Occipital lobe (tissue), 2 donors: ENCODE measurements around the gene C18orf63. TPM values are rescaled to one million over a fixed set of nuclear protein-coding genes. Genes with fewer than 3 reads are reported as not detected.

ENCODE experiments used
- DNase-seq: peaks from one replicate; lab custom pipeline; 2025; lab: John Stamatoyannopoulos, UW
- total RNA-seq: library from RNA; depleted of rRNA; stranded (reverse); fragments of >200 nt; gene quantifications from one replicate; pipeline ENCODE4 v1.2.3, GENCODE V29; 2014

The C18orf63 gene
- total RNA-seq, 1 donor from 2014 or later, result not detected

DNA sequence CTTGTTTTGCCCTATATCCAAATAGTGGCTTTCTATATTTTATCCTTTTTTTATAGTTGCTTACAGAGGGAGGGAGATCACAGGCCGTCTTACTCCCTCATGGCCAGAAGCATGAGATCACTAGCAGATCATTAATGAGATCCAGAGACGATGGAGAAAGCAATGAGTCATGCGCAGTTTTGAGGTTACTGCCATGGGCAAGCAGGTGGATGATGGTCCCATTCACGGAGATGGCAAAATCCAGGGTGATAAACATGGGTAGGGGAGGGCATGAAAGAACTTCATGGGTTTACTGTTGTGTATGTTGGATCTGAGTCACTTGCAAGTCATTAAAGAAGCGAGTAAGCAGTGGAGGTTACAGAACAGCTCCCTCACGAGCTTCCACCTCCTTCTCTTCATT lies 60.4 kb downstream of the C18orf63 start:
- no peak for DNase-seq

- no peak for DNase-seq
Measured at GRCh38 chr18:74376523-74376922, 60.9 kb downstream of the C18orf63 start.

GRCh38 chr18:74377776-74378175 lies 62.1 kb downstream of the C18orf63 start:
- DNase-seq, result no peak

GRCh38 chr18:74378179-74378682 lies 62.6 kb downstream of the C18orf63 start:
- no peak for DNase-seq

DNA sequence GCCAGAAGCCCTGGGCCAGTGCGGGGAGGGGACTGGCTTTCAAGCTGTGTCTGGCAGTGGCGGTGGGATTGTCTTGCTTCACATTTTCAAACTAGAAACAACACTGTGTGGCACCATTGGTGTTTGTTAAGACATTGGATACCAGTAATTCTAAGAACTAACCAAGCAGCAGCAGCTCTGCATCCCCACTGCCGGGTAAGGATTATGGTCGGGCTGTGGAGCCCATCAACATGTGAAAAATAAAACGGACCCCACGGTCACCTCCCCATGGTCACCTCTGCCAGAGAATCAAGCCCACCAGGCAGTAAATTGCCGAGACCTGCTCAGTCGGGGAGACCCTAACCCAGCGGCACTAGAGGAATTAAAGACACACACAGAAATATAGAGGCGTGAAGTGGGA lies 65.3 kb downstream of the C18orf63 start:
- no peak for DNase-seq

- no peak for DNase-seq
Measured at GRCh38 chr18:74381621-74382295, 66.1 kb downstream of the C18orf63 start.

DNA sequence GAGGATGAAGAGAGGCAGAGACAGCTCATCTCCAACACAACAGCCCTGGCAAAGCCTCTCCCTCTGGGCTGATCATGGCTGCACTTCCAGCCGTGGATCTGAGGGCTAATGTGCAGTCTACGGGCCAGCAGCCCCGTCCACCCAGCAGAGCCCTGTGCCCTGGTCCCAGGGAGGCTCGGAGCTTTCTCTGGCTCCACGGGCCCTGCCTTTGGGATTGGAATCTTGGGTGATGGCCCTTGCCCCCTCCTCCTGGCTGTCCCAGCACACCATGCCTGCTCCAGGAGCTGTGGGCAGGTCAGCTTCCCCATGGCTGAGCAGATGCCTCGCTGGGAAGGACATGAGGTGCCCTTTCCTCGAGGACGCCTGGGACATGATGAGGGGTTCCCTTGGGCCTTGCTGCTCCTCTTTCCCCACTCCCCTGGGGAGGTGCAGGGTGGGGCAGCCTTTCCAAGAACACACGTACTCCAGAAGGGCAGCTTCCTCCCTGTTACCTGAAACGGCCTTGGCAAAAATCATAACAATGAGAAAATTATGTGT lies 66.9 kb downstream of the C18orf63 start:
- no peak for DNase-seq

DNA sequence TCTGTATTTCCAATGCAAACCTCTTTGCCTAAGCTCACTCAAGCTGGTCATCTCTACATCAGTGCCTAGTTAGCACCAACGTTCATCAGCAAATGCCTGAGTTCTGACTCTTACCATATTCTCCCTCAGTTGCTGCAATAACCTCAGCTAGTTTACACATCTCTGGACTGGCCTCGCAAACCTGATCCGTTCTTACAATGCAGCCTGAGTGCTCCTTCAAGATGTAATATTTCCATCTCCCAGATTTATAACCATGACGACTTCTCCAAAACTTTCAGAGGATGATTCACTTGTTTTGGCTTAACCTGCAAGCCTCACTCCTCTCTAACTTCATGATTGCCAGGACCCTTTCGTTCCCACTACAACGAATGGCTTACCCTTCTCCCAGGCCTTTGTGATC lies 71.7 kb downstream of the C18orf63 start:
- DNase-seq, result no peak

- no peak for DNase-seq
Measured at GRCh38 chr18:74388227-74388626, 72.6 kb downstream of the C18orf63 start.

DNA sequence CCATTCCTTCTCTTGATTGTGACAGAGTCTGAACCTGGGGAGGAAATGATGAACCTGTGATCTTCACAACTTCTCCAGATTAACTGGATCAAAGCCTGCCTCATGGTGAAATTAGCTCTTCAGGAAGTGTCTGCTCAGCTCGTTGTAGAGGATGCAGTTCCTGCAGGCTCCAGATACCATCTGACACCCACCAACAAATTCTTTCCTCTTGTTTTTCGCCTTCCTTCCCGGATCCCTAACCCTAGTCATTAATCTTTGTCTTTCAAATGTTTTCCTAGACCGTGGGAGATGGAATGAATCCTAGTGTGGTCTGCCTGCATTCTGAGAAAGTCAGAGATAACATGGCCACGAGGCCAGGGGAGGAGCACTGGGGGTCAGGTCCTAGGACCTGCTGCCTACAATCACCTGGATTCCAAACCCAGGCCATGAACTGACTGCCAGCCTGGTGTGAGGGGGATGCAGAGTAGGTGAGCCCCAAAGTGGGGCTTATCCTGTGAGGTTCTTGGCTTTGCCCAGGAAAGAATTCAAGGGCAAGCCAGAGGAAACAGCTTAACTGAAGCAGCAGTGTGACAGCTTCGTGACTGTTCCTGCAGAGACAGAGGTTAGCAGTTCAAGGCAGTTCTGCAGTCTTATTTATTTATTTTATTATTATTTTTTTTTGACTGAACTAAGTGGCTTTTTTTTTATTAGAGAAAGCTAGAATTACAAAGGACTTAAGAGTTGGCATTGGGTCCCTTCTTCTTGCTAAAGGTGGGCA lies 73.7 kb downstream of the C18orf63 start:
- no peak for DNase-seq

DNA sequence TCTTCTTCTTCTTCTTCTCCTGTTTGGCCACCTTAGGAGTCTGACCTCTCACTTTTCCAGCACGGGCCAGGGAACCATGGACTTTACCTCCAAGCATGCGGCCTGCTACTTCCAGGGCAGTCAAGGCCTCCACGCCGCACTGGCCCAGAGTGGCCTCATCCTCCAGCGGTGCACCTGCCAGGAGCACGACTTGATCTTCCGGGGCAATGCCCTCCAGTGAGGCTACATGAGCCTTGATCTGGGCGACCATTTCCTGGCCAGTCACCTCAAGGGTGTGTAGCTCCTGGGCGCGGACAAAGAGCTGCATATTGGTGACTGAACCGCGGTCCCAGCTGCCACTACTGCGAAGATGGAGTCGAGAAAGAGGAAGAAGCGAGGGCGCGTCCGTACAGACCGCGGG lies 74.4 kb downstream of the C18orf63 start:
- no peak for DNase-seq

DNA sequence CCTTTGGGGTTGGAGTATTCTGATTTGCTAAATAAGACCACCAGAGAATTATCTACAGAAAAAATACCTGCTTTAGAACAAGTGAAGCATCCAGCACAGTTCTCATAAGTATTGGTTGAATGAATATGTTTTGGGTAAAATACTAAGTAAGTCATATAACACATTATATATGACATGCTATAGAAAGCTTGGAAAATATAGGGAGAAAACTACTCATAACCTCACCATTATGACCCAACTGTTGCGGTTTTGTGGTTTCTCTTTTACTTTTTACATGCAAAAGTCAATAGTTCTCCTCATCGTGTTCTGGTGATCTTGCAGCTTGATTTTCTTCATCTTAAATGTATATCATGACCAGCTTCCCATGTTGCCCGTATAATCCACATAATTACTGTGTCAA lies 75.3 kb downstream of the C18orf63 start:
- DNase-seq, result no peak

DNA sequence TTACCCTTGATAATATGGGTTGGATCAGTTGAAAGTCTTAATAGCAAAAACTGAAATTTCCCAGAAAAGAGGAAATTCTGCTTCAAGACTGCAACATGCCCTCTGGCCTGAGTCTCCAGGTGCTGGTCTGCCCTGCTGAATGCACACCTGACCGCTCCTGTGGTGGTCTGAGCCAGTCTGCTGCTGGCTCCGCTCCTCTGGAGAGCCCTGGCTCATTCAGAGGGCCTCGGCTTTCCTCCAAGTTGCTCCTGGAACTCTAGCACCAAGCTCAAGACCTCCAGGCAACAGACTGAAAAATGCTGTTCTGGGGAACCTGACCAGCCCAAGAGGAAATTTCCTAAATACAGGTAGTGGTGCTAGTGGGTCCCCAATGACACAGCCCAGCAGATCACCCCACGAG lies 76.7 kb downstream of the C18orf63 start:
- DNase-seq, result no peak

GRCh38 chr18:74395006-74395405 lies 79.4 kb downstream of the C18orf63 start:
- no peak for DNase-seq

- no peak for DNase-seq
Measured at GRCh38 chr18:74395648-74396154, 80.1 kb downstream of the C18orf63 start.

- DNase-seq, result no peak
Measured at GRCh38 chr18:74396171-74397169, 80.8 kb downstream of the C18orf63 start.

DNA sequence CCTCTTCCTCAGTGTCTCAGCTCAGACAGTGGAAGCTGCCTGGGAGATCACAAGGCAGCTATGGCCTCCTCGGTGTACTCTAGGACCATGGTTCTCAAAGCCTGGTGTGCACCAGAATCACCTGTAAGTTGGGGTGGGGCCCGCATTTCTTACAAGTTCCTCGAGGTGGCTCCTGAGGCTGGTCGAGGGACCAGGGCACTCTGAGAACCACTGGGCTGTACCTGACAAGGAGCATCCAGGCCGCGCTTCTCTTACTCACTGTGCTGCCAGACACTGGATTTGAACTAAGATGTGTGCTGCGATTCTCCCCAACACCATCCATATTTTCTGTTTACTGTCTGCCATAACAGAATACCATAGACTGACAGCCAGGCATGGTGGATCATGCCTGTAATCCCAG lies 81.9 kb downstream of the C18orf63 start:
- DNase-seq, result no peak

DNA sequence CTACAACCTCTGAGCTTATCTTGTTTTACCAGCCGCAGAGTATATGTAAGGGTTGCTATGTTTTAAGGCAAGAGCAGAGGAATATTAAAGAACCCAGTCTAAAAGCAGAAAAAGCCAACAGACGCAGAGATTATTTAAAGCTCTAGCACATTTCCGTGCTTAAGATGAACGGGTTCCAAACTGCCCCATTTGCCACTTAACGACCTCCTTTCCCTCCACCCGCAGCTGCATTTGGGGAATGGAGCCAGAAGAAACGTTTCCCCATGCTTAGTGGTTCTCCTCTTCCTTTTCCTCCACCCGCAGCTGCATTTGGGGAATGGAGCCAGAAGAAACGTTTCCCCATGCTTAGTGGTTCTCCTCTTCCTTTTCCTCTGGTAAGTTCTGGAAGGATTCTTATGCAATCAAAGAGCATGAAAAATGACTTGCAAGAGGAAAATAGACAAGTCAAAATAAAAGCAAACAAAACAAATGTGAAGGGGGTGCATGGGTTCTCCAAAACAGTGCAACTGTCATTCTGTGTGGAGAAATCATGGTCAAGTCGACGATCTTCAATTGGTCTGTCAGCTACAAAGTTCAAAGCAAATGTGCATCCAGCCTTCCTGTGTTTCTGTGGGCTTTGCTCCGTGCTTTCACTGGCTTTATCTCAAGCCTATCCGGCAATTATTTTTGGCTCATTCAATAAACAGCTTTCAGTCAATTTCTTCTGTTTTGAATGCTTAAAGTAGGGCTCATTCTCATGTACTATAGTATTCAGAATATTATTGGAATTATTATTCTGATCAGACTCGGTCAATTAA lies 83.7 kb downstream of the C18orf63 start:
- DNase-seq, result no peak

DNA sequence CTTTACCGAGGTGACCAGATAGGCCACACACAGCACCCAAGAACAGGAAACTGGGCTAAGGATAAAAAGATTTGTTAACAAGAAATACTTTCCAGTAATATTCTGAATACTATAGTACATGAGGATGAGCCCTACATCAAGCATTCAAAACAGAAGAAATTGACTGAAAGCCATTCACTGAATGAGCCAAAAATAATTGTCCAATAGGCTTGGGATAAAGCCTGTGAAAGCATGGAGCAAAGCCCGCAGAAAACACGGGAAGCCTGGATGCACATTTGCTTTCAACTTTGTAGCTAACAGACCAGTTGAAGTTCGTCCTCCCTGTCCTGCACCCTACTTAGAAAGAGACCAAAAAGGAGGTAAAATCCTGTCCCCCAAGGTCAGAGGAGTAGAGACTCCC lies 85.2 kb downstream of the C18orf63 start:
- DNase-seq, result no peak

- DNase-seq, result no peak
Measured at GRCh38 chr18:74402806-74403433, 87.3 kb downstream of the C18orf63 start.
